Measurements from ENCODE around the gene KCNRG. TPM values are rescaled to one million over a fixed set of nuclear protein-coding genes. Genes with fewer than 3 reads are reported as not detected.

The KCNRG gene
- total RNA-seq, 3 donors from 2014 or later: 0.66 to 1.2 (median 1.1) TPM

- DNase-seq (no peak), ATAC-seq (no peak)
- TF ChIP-seq CTCF (IDR thresholded peaks at IDR 0.05): no peak
- H3K36me3 ChIP-seq (ENCODE audit: low read depth): no peaks in the 10 kb centered on the region
- H3K4me3 ChIP-seq: no peak overlapping the region
- H3K4me1 ChIP-seq (ENCODE audit: low read depth): peaks cover 10% of the 10 kb centered on the region
- H3K9me3 ChIP-seq: no peaks in the 10 kb centered on the region
- intact Hi-C loops (cut with DNase I, micrococcal nuclease): loop anchor here in 1 of 2 donors (10.0 kb wide), 1 partner anchor 91 kb away; no protein-coding TSS in a partner anchor
These were observed 21.6 kb upstream of the KCNRG start for GRCh38 chr13:49993666-49994065.

GRCh38 chr13:49995625-49996101 lies 19.6 kb upstream of the KCNRG start:
- H3K9me3 ChIP-seq: no peaks in the 10 kb centered on the region
- H3K4me3 ChIP-seq: no peak overlapping the region
- ATAC-seq: no peak
- intact Hi-C loops (cut with DNase I, micrococcal nuclease): loop anchor here in 1 of 2 donors (10.0 kb wide), 1 partner anchor 89 kb away; no protein-coding TSS in a partner anchor
- peaks cover 26% of the 10 kb centered on the region for H3K4me1 ChIP-seq (ENCODE audit: low read depth)
- DNase-seq: no peak
- TF ChIP-seq CTCF (IDR thresholded peaks at IDR 0.05): no peak
- H3K36me3 ChIP-seq (ENCODE audit: low read depth): no peaks in the 10 kb centered on the region

GRCh38 chr13:49996161-49996915 lies 18.9 kb upstream of the KCNRG start:
- peak; percentile 86 for ATAC-seq
- no peaks in the 10 kb centered on the region for H3K36me3 ChIP-seq (ENCODE audit: low read depth)
- DNase-seq: peak; percentile 92 to 96 (median 96)
- no peak for TF ChIP-seq CTCF (IDR thresholded peaks at IDR 0.05)
- intact Hi-C loops (cut with DNase I, micrococcal nuclease): loop anchor here in 1 of 2 donors (10.0 kb wide), 1 partner anchor 88 kb away; no protein-coding TSS in a partner anchor
- peaks cover 32% of the 10 kb centered on the region for H3K4me1 ChIP-seq (ENCODE audit: low read depth)
- no peaks in the 10 kb centered on the region for H3K9me3 ChIP-seq
- H3K4me3 ChIP-seq: peak overlapping the region; percentile 48

- peak; percentile 93 to 95 (median 93) for DNase-seq
- intact Hi-C loops (cut with DNase I, micrococcal nuclease): loop anchor here in 1 of 2 donors (10.0 kb wide), 1 partner anchor 88 kb away; no protein-coding TSS in a partner anchor
- Histone ChIP-seq H3K9me3 (no peaks in the 10 kb centered on the region), H3K4me1 (ENCODE audit: low read depth) (peaks cover 36% of the 10 kb centered on the region), H3K4me3 (peak within 1 kb of the TSS; percentile 73), H3K36me3 (ENCODE audit: low read depth) (no peaks in the 10 kb centered on the region)
- ATAC-seq: peak; percentile 86
- peak; percentile 61 for TF ChIP-seq CTCF (IDR thresholded peaks at IDR 0.05)
These were observed 18.0 kb upstream of the KCNRG start, which contains the start of gene TRIM13 for GRCh38 chr13:49996951-49997895. TSS of gene TRIM13 (plus strand) at chr13:49997042. CDS start at chr13:50011941, 14,899 bp downstream.

GRCh38 chr13:49997955-49998354 lies 17.3 kb upstream of the KCNRG start:
- DNase-seq (peak in 1 of 3 donors; percentile 28), ATAC-seq (peak; percentile 49)
- intact Hi-C loops (cut with DNase I, micrococcal nuclease): loop anchor here in 1 of 2 donors (10.0 kb wide), 1 partner anchor 87 kb away; no protein-coding TSS in a partner anchor

More at GRCh38 chr13:49997955-49998354, 17.3 kb upstream of the KCNRG start:
- TF ChIP-seq CTCF (IDR thresholded peaks at IDR 0.05): no peak
- no peak overlapping the region for H3K4me3 ChIP-seq
- H3K9me3 ChIP-seq: no peaks in the 10 kb centered on the region
- no peaks in the 10 kb centered on the region for H3K36me3 ChIP-seq (ENCODE audit: low read depth)
- peaks cover 36% of the 10 kb centered on the region for H3K4me1 ChIP-seq (ENCODE audit: low read depth)

Measured in mucosa of descending colon (tissue), 3 donors.